ENCODE results near the gene CCT3.
"Not testable (repeated sequence)": the region's sequence is repeated elsewhere in the genome, so short reads cannot be mapped to it uniquely, and the experiment has no call there.

Gene CCT3

GRCh38 chr1:156368157-156368658 lies 30.1 kb upstream of the CCT3 start:
- no peak for DNase-seq

DNA sequence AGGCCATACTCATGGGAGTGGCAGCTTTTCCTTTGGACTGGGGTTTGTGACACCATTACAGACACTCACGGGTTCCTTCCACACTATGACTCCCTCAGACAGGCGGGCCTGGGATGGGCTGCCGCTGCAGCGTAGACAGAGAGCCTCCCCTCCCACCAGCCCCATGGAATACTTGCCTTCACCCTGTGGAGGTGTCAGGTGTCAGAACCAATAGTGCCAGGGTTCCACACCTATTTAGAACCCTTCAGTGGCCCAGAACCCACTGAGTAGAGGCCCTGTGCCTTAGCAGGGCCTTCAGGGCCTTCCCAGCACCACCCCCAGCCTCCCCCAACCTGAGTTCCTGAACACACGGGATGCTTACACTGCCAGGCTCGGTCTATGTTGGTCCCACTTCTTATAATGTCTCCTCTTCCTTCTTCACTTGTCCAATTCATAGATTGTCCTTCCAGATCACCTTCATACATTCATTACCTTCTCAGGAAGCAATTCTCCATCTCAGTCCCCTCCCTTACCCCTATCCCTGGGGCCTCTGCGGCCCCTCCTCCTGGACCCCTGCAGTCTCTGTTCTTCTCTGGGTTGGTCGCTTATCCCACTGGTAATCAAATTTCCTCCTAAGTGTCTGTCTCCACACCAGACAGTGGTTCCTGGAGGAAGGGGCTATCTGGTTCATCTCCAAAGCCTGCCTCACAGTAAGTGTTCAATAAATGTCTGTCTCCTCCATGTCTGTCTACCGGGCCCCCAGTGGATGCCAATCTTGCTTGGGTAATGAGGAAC lies 29.5 kb upstream of the CCT3 start:
- no peak for DNase-seq

DNA sequence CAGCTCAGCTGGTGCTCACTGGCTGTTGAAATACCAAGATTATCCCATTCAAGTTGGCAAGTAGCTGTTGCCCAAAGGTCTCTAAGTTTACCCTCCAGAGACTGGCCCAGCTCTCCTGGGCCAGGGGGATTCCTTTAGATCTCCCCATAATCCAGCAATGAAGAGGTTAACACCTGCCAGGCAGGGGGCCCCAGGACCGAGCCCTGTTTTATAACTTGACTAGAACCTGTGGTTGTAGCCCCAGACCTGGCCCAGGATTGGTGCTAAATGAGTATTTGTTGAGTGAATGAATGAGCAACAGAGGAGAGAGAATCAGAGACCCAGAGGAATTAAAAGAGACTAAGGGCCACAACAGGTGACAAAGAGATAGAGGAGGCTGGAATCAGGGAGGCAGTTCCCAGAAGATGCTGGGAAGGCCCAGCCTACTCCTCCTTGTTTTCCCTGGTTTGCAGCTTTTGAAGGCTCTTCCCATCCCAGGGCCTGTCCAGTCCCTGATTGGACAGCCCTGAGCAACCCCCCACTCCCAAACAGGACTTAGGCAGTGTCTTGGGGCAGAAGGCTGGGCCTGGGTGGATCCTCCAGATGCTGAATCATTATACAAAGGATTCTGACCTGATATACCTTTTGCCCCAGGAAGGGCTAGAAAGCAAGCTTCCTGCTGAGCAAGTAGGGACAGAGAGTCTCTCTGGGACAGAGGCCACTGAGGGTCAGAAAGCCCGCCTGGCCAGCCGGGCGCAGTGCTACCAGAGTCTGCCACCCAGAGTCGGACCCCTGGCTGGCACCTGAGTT lies 28.5 kb upstream of the CCT3 start:
- no peak for DNase-seq

GRCh38 chr1:156365754-156366153 lies 27.7 kb upstream of the CCT3 start:
- no peak for DNase-seq

DNA sequence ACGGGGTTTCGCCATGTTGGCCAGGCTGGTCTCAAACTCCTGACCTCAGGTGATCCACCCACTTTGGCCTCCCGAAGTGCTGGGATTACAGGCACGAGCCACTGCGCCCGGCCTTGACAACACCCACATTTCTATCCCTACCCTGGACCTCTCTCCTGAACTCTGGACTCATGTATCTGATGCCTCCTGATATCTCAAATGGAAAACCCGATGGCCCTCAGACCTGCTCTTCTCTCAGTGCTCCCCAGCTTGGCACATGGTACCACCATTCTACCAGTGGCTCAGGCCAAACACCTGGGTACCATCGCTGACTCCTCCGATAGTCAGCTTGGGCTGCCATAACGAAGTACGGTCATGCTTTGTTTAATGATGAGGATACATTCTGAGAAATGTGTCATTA lies 22.4 kb upstream of the CCT3 start:
- DNase-seq = no peak

DNA sequence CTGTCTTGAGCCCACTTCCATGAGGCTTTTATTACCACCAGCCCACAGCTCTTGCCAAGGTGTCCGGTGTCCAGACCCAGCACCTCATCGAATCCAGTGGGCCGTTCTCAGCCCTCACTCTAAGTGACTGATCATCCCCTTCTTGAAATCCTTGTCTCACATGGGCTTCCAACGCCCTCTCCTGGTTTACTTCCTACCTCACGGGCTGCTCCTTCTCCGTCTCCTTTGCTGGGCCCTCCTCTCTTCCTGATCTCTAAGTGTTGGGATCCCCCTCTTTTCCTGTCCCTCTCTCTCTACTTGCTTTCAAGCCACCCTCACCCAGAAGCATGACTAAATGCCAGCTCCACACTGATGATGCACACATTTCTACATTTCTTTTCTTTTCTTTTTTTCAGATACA lies 21.9 kb upstream of the CCT3 start:
- DNase-seq = no peak

DNA sequence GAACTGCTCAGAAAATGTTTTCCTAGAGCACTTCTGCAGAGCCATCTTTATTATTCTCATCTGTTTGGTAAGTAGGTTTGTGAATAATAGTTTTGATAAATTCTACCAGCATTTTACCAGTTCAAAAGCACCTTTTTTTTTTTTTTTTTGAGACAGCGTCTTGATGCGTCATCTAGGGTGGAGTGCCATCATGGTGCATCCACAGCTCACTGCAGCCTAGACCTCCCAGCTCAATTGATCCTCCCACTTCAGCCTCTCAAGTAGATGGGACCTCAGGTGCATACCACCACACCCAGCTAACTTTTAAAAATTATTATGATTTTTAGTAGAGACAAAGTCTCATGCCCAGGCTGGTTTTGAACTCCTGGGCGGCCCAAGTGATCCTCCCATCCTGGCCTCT lies 21.2 kb upstream of the CCT3 start:
- DNase-seq = no peak

DNA sequence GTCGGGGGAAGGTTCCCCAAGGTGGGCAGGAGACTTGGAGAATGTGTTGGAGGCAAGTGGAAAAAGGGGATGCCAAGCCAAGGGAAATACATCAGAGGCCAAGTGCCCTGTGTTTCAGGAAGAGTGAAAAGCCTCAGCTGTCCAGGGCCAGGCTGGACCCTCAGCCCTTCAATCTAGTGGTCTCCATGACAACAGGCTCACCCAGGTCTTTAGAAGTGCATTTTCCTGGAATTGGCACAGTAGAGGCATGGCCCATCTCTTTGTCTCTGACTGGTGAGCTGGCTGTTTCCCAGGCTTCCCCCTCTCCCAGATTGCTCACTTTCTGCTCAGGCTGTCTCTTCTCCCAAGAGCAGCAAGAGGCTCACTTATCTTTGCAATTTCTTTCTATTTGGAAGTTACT lies 20.5 kb upstream of the CCT3 start:
- no peak for DNase-seq

GRCh38 chr1:156357977-156358376 lies 19.9 kb upstream of the CCT3 start:
- no peak for DNase-seq

GRCh38 chr1:156356875-156357534 lies 18.9 kb upstream of the CCT3 start:
- DNase-seq = peak; percentile 80

DNA sequence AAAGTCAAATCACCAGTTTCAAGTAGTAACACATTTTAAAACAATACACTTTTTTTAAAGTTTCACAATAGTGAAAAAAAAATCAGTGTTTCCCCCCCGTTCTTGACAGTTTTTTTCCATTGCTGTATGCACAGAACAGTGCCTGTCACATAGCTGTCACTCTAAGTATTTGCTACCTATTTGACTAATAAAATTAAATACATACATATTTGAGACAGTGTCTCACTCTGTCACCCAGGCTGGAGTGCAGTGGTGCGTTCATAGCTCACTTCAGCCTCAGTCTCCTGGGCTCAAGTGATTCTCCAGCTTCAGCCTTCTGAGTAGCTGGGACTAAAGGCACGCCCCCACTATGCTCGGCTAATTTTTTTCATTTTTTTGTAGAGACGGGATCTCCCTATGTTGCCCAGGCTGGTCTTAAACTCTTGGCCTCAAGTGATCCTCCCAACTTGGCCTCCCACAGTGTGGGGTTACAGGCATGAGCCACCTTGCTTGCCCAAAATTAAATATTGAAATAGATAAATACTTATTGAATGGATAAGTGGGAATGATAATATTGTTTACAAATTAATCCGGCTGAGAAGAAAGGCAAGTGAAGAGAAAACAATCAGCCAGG lies 18.3 kb upstream of the CCT3 start:
- peak; percentile 15 for DNase-seq

- DNase-seq = not testable (repeated sequence)
Observed at GRCh38 chr1:156352481-156352880, 14.4 kb upstream of the CCT3 start.

GRCh38 chr1:156347331-156347730 lies 9.2 kb upstream of the CCT3 start:
- DNase-seq = no peak

- no peak for DNase-seq
Observed at GRCh38 chr1:156346636-156347035, 8.5 kb upstream of the CCT3 start.

DNA sequence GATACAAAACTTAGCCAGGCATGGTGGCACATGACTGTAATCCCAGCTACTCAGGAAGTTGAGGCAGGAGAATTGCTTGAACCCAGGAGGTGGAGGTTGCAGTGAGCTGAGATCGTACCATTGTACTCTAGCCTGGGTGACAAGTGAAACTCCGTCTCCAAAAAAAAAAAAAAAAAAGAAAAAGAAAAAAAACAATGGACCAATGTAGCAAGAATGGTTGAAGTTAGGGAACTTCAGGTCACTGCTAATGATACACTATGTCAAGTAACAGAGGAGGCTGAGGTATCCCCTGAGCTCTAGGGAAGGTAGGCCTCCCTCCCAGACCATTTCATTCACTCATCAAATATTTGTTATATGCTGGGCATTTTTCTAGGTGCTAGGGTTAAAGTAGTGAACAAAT lies 7.9 kb upstream of the CCT3 start:
- DNase-seq = not testable (repeated sequence)

GRCh38 chr1:156344409-156344808 lies 6.3 kb upstream of the CCT3 start:
- DNase-seq = no peak

- no peak for DNase-seq
Observed at GRCh38 chr1:156342166-156342955, 4.3 kb upstream of the CCT3 start.

GRCh38 chr1:156337888-156338179 lies 258 bp downstream of the CCT3 start:
- DNase-seq = no peak

DNA sequence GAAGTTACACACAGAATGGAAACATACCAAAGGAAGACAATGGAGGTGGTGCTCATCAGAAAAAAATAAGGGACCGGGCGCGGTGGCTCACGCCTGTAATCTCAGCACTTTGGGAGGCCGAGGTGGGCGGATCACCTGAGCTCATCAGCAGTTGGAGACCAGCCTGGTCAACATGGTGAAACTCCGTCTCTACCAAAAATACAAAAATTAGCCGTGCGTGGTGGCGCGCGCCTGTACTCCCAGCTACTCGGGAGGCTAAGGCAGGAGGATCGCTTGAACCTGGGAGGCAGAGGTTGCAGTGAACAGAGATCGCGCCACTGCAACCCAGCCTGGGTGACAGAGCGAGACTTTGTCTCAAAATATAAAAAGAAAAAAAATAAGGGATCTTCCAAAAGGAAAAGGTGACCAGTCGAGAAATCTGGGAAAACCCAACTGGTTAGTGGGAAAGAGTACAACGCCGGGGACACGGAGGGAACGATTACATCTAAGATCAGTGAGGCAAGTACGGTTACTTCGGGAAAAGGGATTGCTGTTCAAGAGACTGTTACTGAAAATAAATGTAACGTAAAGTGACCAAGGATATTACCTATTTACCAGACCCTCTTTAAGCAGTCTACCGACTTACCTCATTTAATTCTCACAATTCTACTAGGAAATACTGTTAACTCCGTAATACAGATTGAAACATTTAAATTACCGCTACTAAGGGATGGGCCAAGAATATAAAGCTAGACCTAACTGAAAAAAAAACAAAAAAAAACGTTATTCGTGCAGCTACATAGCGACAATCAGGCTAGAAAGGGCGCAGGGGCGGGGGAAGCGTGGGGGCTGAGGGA lies 822 bp downstream of the CCT3 start:
- DNase-seq = peak; percentile 24

- DNase-seq = no peak
Observed at GRCh38 chr1:156336242-156336641, 1.9 kb downstream of the CCT3 start.

DNA sequence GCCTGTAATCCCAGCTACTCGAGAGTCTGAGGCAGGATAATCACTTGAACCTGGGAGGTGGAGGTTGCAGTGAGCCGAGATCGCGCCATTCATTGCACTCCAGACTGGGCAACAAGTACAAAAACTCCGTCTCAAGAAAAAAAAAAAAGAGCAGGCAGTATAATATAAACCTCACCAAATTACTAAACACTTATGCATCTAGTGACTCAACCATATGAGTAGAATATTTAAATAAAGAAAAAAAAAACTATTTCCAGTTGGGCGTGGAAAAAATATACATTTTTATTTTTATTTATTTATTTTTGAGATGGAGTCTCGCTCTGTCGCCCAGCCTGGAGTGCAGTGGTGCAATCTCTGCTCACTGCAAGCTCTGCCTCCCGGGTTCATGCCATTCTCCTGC lies 14.9 kb downstream of the CCT3 start:
- not testable (repeated sequence) for DNase-seq

DNA sequence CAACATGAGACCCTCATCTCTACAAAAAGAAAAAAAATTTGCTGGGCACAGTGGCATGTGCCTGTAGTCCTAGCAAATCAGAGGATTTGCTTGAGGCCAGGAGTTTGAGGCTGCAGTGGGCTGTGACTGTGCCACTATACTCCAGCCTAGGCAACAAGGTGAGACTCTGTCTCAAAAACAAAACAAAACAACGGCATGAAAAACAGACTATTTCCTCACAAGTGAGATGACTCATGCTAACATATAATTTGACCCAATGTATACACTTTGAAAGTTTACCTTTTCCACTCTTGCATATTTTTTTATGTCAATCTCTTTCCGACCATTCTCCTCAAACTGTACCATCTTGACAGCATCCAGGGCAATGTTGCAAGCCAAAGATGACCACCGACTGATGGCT lies 17.5 kb downstream of the CCT3 start:
- DNase-seq = no peak
